ENCODE data around the gene VRK3.

DNA sequence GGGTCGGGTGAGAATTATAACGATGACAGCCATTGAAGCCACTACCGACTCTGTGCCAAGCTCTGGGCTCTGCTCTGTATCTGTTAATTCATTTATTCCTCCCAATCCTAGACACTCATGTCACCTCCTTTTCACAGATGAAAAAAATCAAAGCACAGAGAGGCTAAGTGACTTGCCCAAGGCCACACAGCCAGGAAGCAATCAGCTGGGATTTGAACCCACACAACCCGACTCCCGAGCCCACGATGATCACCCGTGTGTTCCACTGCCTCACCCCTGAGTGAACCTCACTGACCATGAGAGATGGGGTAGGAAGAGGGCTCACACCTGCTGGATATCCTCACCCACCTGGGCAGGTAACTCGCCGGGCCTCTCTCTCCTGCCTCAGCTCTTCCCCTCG is 40.8 kb upstream of the VRK3 start:
- TF ChIP-seq POLR2A (IDR thresholded peaks at IDR 0.05; ENCODE audit: low read depth, low read length) (no peak), POLR2AphosphoS5 (IDR thresholded peaks at IDR 0.05; ENCODE audit: low read depth, low read length) (no peak)
